Measurements from ENCODE around the gene CACHD1. TPM values are rescaled to one million over a fixed set of nuclear protein-coding genes. Genes with fewer than 3 reads are reported as not detected.

The CACHD1 gene
- total and polyA plus RNA-seq, 2 of the 8 experiments (the other 6 are each of a cell fraction or from before 2014, with no cell fraction given), result 22.2 to 42.5 TPM

DNA sequence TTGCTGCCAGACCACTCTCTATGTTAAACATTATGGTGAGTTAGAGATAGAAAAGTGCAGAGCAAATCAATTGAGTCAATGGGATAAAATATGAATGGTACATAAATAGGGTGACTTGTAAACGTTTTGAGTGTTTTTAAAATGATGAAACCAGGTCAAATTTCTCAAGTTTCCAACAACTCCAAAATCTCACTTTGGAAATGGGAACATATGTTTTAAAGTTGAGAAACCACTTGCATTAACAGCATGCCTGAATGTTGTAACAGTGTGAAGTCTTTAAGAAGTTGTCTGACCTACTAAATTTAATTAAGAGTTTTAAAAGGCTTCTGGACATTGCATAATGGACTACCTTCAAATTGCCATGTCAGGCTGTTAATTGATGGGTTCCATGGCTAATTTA is 241.3 kb downstream of the CACHD1 start:
- H4K91ac ChIP-seq (replicated peaks; ENCODE audit: insufficient read length, low read length), result no peak overlapping the region
- no peak overlapping the region for H3K56ac ChIP-seq (replicated peaks; ENCODE audit: insufficient read length, low read depth, low read length)
- no peak overlapping the region for H3K27ac ChIP-seq (ENCODE audit: low read depth, low read length)
- CTCF ChIA-PET (ENCODE audit: partially characterized antibody), result interaction anchor here (1.4 to 1.6 kb wide), 2 partner anchors 10 to 35 kb away, joined by 3 to 4 read pairs; no protein-coding TSS in a partner anchor
- FAIRE-seq, result no peak
- H3K4me1 ChIP-seq (replicated peaks in 1 of 4; ENCODE audit: control insufficient read depth in 3 of 4, insufficient read depth in 4 of 4, low read length in 3 of 4), result peaks cover 0 to 5% (median 0%) of the 10 kb centered on the region in 4 experiments; a peak in 2 of 7 replicates
- H2BK120ac ChIP-seq (replicated peaks; ENCODE audit: low read depth, low read length), result no peak overlapping the region
- no peak overlapping the region for H3K4me2 ChIP-seq (ENCODE audit: insufficient read depth in 1 of 2, low read depth in 2 of 2, low read length in 2 of 2)
- H3K36me3 ChIP-seq (ENCODE audit: control insufficient read depth in 2 of 4, insufficient read depth in 4 of 4, low read length in 3 of 4), result no peaks in the 10 kb centered on the region
- no peak overlapping the region for H3K4ac ChIP-seq (replicated peaks; ENCODE audit: insufficient read length, low read depth, low read length)
- H3K9me3 ChIP-seq (ENCODE audit: insufficient read depth in 2 of 2, low read depth in 1 of 2, low read length in 1 of 2), result no peaks in the 10 kb centered on the region
- H4K5ac ChIP-seq (ENCODE audit: insufficient read length, low read depth, low read length), result no peak overlapping the region
- POLR2A ChIA-PET (ENCODE audit: partially characterized antibody), result interaction anchor here (0.7 kb wide), 1 partner anchor 44 kb away, joined by 3 read pairs; no protein-coding TSS in a partner anchor
- 76% methylated on average over 1 of the region's 1 CpG; no CpG with 5 or more reads in 1 of the 2 experiments for WGBS, 2 experiments (ENCODE audit: extremely low coverage in 1 of 2, insufficient coverage in 1 of 2, insufficient read length in 1 of 2, insufficient replicate concordance in 2 of 2, low coverage in 1 of 2, low lambda C conversion rate in 2 of 2, missing lambda C conversion rate in 1 of 2)
- H2BK20ac ChIP-seq (ENCODE audit: low read length), result no peak overlapping the region
- H3K27me3 ChIP-seq (replicated peaks in 1 of 4; ENCODE audit: control insufficient read depth in 3 of 4, extremely low read depth in 1 of 4, insufficient read depth in 3 of 4, low read length in 3 of 4), result no peaks in the 10 kb centered on the region; a peak in 1 of 7 replicates
- H3K79me1 ChIP-seq (ENCODE audit: low read depth, low read length), result no peaks in the 10 kb centered on the region
- no peak overlapping the region for H2BK15ac ChIP-seq (ENCODE audit: low read length)
- H3K14ac ChIP-seq (ENCODE audit: insufficient read length), result no peak overlapping the region
- no peak overlapping the region for H2BK12ac ChIP-seq (ENCODE audit: low read depth, low read length)
- no peaks in the 10 kb centered on the region for H4K20me1 ChIP-seq (replicated peaks in 1 of 2; ENCODE audit: control insufficient read depth in 1 of 2, insufficient read depth in 2 of 2, low read length in 2 of 2)
- H2AK5ac ChIP-seq (ENCODE audit: low read depth, low read length), result no peak overlapping the region
- H3K79me2 ChIP-seq (ENCODE audit: control insufficient read depth in 1 of 2, insufficient read depth in 2 of 2, low read length in 2 of 2), result no peaks in the 10 kb centered on the region
- H2BK5ac ChIP-seq (ENCODE audit: low read depth, low read length), result no peak overlapping the region
- no peak overlapping the region for H4K8ac ChIP-seq (ENCODE audit: extremely low read depth, insufficient read depth, low read length)
- H3K18ac ChIP-seq (ENCODE audit: extremely low read depth, low read length), result no peak overlapping the region
- H3K23ac ChIP-seq (ENCODE audit: insufficient read length), result no peak overlapping the region
- no peak overlapping the region for H3K9ac ChIP-seq (replicated peaks in 1 of 4; ENCODE audit: extremely low read depth in 1 of 4, low read depth in 3 of 4, low read length in 3 of 4)
- DNase-seq (ENCODE audit: low read depth in 1 of 2, low spot score in 2 of 2), result no peak
- H3K4me3 ChIP-seq (ENCODE audit: extremely low read depth in 1 of 4, insufficient read depth in 2 of 4, low read depth in 3 of 4, low read length in 4 of 4), result no peak overlapping the region
- H3K23me2 ChIP-seq (ENCODE audit: low read depth, low read length), result no peaks in the 10 kb centered on the region
- H2AFZ ChIP-seq (ENCODE audit: low read length), result no peak overlapping the region
- TF ChIP-seq SP4 (IDR thresholded peaks at IDR 0.05; ENCODE audit: low read length), result no peak
- no peak for TF ChIP-seq YY1 (IDR thresholded peaks at IDR 0.05; ENCODE audit: low read depth, low read length)
- no peak for TF ChIP-seq TCF12 (IDR thresholded peaks at IDR 0.05; ENCODE audit: low read depth, low read length)
- TF ChIP-seq, protein P1, sequence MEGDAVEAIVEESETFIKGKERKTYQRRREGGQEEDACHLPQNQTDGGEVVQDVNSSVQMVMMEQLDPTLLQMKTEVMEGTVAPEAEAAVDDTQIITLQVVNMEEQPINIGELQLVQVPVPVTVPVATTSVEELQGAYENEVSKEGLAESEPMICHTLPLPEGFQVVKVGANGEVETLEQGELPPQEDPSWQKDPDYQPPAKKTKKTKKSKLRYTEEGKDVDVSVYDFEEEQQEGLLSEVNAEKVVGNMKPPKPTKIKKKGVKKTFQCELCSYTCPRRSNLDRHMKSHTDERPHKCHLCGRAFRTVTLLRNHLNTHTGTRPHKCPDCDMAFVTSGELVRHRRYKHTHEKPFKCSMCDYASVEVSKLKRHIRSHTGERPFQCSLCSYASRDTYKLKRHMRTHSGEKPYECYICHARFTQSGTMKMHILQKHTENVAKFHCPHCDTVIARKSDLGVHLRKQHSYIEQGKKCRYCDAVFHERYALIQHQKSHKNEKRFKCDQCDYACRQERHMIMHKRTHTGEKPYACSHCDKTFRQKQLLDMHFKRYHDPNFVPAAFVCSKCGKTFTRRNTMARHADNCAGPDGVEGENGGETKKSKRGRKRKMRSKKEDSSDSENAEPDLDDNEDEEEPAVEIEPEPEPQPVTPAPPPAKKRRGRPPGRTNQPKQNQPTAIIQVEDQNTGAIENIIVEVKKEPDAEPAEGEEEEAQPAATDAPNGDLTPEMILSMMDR (IDR thresholded peaks at IDR 0.05; ENCODE audit: control extremely low read depth in 1 of 3, insufficient read depth in 1 of 3, low read depth in 1 of 3, low read length in 3 of 3), result no peak
- TF ChIP-seq, protein P2, sequence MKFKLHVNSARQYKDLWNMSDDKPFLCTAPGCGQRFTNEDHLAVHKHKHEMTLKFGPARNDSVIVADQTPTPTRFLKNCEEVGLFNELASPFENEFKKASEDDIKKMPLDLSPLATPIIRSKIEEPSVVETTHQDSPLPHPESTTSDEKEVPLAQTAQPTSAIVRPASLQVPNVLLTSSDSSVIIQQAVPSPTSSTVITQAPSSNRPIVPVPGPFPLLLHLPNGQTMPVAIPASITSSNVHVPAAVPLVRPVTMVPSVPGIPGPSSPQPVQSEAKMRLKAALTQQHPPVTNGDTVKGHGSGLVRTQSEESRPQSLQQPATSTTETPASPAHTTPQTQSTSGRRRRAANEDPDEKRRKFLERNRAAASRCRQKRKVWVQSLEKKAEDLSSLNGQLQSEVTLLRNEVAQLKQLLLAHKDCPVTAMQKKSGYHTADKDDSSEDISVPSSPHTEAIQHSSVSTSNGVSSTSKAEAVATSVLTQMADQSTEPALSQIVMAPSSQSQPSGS (IDR thresholded peaks at IDR 0.05; ENCODE audit: low read length), result no peak
- TF ChIP-seq NANOG (IDR thresholded peaks at IDR 0.05; ENCODE audit: insufficient read depth, low read depth, low read length, poor library complexity, severe bottlenecking), result no peak
- TF ChIP-seq, protein P3, sequence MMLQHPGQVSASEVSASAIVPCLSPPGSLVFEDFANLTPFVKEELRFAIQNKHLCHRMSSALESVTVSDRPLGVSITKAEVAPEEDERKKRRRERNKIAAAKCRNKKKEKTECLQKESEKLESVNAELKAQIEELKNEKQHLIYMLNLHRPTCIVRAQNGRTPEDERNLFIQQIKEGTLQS (IDR thresholded peaks at IDR 0.05; ENCODE audit: insufficient read depth, low read depth, low read length), result no peak
- no peak for TF ChIP-seq SIN3A (conservative IDR thresholded peaks at IDR 0.05 in 1 of 2, IDR thresholded peaks at IDR 0.05 in 1 of 2; ENCODE audit: low read depth in 1 of 2, low read length in 2 of 2)

All from H1 (cell line).